ENCODE data around the gene IFRD2. TPM values are rescaled to one million over a fixed set of nuclear protein-coding genes. Genes with fewer than 3 reads are reported as not detected.

The IFRD2 gene
- total and polyA plus RNA-seq, 2 of the 13 experiments (the other 11 are each of a cell fraction or from before 2014, with no cell fraction given): 32.8 to 96.1 TPM

DNA sequence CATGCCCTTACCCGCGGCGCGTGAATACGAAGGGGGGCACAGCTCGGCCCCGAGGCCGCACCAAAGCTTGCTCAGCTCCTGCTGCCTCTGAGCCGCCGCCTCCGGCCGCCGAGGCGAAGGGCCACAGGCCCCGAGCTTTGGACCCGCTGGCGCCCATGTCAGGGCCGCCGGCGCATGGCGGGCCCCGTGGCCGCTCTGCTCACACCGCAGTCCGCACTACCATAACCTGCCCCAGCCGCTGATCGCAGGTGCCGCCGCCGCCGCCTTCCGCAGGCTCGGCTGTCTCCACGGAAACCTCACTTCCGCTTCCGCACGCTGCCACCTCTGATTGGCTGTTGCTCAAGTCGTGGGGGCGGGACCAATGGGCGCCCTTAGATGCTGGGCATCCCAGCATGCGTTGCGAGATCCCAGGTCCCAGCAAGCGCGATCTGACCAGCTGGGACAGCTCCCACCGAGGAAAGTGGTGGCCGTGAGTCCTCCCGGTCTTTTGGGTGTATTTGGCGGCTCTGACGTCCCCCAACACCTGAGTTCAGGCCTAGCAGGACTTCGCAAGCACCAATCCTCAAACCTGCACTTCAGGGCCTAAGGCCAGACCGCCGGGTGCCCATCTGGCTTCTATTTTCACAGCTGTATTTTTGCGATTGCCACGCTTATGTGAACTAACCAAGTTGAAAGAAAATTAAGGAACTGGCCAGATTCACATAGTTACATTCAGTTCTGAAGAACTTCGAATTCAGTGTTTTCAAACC is 35.9 kb upstream of the IFRD2 start, which contains the start of gene TUSC2 (continued):
- TF ChIP-seq, protein P1, sequence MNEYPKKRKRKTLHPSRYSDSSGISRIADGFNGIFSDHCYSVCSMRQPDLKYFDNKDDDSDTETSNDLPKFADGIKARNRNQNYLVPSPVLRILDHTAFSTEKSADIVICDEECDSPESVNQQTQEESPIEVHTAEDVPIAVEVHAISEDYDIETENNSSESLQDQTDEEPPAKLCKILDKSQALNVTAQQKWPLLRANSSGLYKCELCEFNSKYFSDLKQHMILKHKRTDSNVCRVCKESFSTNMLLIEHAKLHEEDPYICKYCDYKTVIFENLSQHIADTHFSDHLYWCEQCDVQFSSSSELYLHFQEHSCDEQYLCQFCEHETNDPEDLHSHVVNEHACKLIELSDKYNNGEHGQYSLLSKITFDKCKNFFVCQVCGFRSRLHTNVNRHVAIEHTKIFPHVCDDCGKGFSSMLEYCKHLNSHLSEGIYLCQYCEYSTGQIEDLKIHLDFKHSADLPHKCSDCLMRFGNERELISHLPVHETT (CRISPR knock-in tag; conservative IDR thresholded peaks at IDR 0.05): 0 out of 2 replicates have a peak, but pooled peaks have one; percentile 33
- TF ChIP-seq TBX3 (IDR thresholded peaks at IDR 0.05; ENCODE audit: borderline replicate concordance) (peak; percentile 19; the same call in 1 of the 2 replicates), HOXA3 (CRISPR knock-in tag; IDR thresholded peaks at IDR 0.05) (peak; percentile 86), ZNF24 (IDR thresholded peaks at IDR 0.05) (no peak), ZFX (CRISPR knock-in tag; IDR thresholded peaks at IDR 0.05; ENCODE audit: low read depth) (peak; percentile 72), TP53 (CRISPR knock-in tag; conservative IDR thresholded peaks at IDR 0.05) (0 out of 2 replicates have a peak, but pooled peaks have one; percentile 70), PPARG (CRISPR knock-in tag; conservative IDR thresholded peaks at IDR 0.05) (0 out of 2 replicates have a peak, but pooled peaks have one; percentile 13), IKZF4 (CRISPR knock-in tag; IDR thresholded peaks at IDR 0.05; ENCODE audit: borderline replicate concordance, low read depth, not compliant biosample characterization) (peak; percentile 60), ZSCAN31 (CRISPR knock-in tag; IDR thresholded peaks at IDR 0.05; ENCODE audit: low read depth) (0 out of 2 replicates have a peak, but pooled peaks have one; percentile 49), PHB2 (IDR thresholded peaks at IDR 0.05; ENCODE audit: partially characterized antibody) (no peak), YY1 (IDR thresholded peaks at IDR 0.05; ENCODE audit: insufficient read depth, insufficient replicate concordance, low read depth, low read length) (peak; percentile 61), HMG20B (CRISPR knock-in tag; conservative IDR thresholded peaks at IDR 0.05) (no peak)
- TF ChIP-seq, protein P2, sequence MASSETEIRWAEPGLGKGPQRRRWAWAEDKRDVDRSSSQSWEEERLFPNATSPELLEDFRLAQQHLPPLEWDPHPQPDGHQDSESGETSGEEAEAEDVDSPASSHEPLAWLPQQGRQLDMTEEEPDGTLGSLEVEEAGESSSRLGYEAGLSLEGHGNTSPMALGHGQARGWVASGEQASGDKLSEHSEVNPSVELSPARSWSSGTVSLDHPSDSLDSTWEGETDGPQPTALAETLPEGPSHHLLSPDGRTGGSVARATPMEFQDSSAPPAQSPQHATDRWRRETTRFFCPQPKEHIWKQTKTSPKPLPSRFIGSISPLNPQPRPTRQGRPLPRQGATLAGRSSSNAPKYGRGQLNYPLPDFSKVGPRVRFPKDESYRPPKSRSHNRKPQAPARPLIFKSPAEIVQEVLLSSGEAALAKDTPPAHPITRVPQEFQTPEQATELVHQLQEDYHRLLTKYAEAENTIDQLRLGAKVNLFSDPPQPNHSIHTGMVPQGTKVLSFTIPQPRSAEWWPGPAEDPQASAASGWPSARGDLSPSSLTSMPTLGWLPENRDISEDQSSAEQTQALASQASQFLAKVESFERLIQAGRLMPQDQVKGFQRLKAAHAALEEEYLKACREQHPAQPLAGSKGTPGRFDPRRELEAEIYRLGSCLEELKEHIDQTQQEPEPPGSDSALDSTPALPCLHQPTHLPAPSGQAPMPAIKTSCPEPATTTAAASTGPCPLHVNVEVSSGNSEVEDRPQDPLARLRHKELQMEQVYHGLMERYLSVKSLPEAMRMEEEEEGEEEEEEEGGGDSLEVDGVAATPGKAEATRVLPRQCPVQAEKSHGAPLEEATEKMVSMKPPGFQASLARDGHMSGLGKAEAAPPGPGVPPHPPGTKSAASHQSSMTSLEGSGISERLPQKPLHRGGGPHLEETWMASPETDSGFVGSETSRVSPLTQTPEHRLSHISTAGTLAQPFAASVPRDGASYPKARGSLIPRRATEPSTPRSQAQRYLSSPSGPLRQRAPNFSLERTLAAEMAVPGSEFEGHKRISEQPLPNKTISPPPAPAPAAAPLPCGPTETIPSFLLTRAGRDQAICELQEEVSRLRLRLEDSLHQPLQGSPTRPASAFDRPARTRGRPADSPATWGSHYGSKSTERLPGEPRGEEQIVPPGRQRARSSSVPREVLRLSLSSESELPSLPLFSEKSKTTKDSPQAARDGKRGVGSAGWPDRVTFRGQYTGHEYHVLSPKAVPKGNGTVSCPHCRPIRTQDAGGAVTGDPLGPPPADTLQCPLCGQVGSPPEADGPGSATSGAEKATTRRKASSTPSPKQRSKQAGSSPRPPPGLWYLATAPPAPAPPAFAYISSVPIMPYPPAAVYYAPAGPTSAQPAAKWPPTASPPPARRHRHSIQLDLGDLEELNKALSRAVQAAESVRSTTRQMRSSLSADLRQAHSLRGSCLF (CRISPR knock-in tag; IDR thresholded peaks at IDR 0.05; ENCODE audit: borderline replicate concordance): no peak
- TF ChIP-seq, protein P3, sequence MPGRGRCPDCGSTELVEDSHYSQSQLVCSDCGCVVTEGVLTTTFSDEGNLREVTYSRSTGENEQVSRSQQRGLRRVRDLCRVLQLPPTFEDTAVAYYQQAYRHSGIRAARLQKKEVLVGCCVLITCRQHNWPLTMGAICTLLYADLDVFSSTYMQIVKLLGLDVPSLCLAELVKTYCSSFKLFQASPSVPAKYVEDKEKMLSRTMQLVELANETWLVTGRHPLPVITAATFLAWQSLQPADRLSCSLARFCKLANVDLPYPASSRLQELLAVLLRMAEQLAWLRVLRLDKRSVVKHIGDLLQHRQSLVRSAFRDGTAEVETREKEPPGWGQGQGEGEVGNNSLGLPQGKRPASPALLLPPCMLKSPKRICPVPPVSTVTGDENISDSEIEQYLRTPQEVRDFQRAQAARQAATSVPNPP (CRISPR knock-in tag; IDR thresholded peaks at IDR 0.05): 0 out of 2 replicates have a peak, but pooled peaks have one; percentile 5
- TF ChIP-seq, protein P4, sequence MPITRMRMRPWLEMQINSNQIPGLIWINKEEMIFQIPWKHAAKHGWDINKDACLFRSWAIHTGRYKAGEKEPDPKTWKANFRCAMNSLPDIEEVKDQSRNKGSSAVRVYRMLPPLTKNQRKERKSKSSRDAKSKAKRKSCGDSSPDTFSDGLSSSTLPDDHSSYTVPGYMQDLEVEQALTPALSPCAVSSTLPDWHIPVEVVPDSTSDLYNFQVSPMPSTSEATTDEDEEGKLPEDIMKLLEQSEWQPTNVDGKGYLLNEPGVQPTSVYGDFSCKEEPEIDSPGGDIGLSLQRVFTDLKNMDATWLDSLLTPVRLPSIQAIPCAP (CRISPR knock-in tag; IDR thresholded peaks at IDR 0.05; ENCODE audit: low read depth): no peak
- TF ChIP-seq, protein P5, sequence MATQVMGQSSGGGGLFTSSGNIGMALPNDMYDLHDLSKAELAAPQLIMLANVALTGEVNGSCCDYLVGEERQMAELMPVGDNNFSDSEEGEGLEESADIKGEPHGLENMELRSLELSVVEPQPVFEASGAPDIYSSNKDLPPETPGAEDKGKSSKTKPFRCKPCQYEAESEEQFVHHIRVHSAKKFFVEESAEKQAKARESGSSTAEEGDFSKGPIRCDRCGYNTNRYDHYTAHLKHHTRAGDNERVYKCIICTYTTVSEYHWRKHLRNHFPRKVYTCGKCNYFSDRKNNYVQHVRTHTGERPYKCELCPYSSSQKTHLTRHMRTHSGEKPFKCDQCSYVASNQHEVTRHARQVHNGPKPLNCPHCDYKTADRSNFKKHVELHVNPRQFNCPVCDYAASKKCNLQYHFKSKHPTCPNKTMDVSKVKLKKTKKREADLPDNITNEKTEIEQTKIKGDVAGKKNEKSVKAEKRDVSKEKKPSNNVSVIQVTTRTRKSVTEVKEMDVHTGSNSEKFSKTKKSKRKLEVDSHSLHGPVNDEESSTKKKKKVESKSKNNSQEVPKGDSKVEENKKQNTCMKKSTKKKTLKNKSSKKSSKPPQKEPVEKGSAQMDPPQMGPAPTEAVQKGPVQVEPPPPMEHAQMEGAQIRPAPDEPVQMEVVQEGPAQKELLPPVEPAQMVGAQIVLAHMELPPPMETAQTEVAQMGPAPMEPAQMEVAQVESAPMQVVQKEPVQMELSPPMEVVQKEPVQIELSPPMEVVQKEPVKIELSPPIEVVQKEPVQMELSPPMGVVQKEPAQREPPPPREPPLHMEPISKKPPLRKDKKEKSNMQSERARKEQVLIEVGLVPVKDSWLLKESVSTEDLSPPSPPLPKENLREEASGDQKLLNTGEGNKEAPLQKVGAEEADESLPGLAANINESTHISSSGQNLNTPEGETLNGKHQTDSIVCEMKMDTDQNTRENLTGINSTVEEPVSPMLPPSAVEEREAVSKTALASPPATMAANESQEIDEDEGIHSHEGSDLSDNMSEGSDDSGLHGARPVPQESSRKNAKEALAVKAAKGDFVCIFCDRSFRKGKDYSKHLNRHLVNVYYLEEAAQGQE (IDR thresholded peaks at IDR 0.05; ENCODE audit: borderline replicate concordance in 1 of 2, low read depth in 1 of 2, low read length in 2 of 2): peak in 1 of 2 experiments; percentile 50; a peak in 1 of 4 replicates

All from HepG2 (cell line).